Measurements from ENCODE around the gene CANX.

CANX gene

DNA sequence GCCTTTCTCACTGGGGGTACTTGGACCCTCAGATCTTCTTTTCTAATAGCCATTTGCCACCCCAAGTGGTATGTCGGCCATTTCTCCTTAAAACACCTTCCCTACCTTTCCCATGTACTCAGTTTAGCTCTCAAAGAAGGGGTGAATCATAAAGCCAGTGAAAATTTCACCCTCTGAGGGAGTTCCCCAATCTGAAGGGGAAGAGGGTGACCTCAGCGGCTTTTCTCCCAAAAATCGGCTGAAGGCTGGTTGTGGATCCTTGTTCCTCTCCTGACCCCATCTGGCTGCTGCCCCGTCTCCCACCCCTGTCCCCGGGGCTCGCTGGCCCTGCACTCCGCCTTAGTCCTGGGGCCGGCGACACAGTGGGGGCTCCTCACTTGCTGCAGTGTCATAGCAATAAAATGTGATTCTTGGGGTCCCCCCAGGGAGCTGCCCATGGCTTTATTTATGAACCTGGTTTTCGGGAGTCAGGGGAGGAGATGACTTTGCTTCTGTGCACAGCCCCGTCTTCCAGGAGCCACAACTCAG, 77.7 kb downstream of the CANX start:
- Histone ChIP-seq H3K36me3 (replicated peaks) (peaks cover 52% of the 10 kb centered on the region), H3K4me3 (ENCODE audit: low read depth, low read length) (no peak overlapping the region), H3K27ac (no peak overlapping the region), H3K27me3 (replicated peaks) (no peaks in the 10 kb centered on the region)
- in situ Hi-C loops (cut with HindIII; ENCODE audit: low pct_ligation_motif_present, low sequenced_read_pairs): no loop called here
- no peak for DNase-seq
- TF ChIP-seq, protein P1, sequence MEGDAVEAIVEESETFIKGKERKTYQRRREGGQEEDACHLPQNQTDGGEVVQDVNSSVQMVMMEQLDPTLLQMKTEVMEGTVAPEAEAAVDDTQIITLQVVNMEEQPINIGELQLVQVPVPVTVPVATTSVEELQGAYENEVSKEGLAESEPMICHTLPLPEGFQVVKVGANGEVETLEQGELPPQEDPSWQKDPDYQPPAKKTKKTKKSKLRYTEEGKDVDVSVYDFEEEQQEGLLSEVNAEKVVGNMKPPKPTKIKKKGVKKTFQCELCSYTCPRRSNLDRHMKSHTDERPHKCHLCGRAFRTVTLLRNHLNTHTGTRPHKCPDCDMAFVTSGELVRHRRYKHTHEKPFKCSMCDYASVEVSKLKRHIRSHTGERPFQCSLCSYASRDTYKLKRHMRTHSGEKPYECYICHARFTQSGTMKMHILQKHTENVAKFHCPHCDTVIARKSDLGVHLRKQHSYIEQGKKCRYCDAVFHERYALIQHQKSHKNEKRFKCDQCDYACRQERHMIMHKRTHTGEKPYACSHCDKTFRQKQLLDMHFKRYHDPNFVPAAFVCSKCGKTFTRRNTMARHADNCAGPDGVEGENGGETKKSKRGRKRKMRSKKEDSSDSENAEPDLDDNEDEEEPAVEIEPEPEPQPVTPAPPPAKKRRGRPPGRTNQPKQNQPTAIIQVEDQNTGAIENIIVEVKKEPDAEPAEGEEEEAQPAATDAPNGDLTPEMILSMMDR (IDR thresholded peaks at IDR 0.05; ENCODE audit: low read depth, low read length, missing control alignments): no peak

DNA sequence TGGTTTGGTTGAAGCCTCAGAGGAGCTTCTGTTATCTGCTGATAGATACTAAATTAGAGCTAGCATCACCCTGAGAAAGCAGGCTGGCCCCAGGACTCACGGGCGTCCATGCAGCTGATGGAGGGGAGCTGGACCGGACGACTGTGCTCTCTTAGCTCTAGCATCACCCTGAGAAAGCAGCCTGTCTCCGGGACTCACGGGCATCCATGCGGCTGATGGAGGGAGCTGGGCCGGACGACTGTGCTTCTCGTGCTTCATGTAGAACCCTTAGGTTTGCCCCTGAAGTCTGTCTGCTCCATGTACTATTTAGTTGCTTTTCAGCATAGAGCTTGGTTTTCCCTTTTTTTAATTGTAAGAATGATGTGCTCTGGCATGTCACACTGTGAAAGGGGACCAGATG, 78.7 kb downstream of the CANX start:
- in situ Hi-C loops (cut with HindIII; ENCODE audit: low pct_ligation_motif_present, low sequenced_read_pairs): no loop called here
- H3K4me3 ChIP-seq (ENCODE audit: low read depth, low read length): no peak overlapping the region
- no peak overlapping the region for H3K27ac ChIP-seq
- TF ChIP-seq, protein P1 (IDR thresholded peaks at IDR 0.05; ENCODE audit: low read depth, low read length, missing control alignments): no peak
- peaks cover 42% of the 10 kb centered on the region for H3K36me3 ChIP-seq (replicated peaks)
- H3K27me3 ChIP-seq (replicated peaks): no peaks in the 10 kb centered on the region
- DNase-seq: no peak

DNA sequence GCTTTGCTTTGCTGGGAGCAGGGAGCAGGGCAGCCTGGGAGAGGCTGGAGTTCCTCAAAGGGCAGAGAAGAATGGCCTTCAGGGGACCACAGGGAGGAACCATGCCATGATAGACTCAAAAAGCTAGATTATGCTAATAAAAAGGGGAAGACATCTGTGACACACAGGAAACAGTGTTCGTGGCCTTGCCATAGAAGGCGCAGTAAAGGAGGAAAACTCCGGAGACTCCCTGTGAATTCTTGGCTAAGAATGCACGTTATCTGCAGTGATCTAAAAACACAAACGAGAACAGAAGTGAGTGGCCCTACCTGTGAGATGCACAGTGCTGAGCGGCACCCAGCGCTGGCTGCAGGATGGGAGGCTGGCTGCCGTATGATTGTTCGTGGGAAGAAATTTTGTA, 79.1 kb downstream of the CANX start:
- Histone ChIP-seq H3K27me3 (replicated peaks) (no peaks in the 10 kb centered on the region), H3K36me3 (replicated peaks) (peaks cover 37% of the 10 kb centered on the region), H3K4me3 (ENCODE audit: low read depth, low read length) (no peak overlapping the region), H3K27ac (no peak overlapping the region)
- DNase-seq: no peak
- TF ChIP-seq, protein P1 (IDR thresholded peaks at IDR 0.05; ENCODE audit: low read depth, low read length, missing control alignments): no peak
- in situ Hi-C loops (cut with HindIII; ENCODE audit: low pct_ligation_motif_present, low sequenced_read_pairs): no loop called here

DNA sequence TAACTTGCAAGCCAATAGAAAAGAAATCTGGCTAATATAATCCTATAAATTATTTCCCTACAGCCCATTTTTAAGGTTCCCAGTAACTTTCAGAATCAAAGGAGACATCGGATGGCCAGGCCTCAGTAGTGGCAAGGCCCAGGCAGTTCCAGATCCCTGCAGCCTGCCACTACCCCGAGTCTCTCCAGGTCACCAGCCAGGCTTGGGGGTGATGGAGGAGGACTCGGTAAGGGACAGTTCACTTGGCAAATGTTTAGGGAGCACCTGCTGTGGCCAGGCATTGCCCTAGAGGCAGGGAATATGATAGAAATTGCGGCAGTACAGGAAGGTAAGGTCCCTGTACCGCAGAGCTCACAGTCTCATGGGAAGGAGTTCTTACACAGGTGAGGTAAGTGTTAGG, 79.8 kb downstream of the CANX start:
- H3K27me3 ChIP-seq (replicated peaks): no peaks in the 10 kb centered on the region
- in situ Hi-C loops (cut with HindIII; ENCODE audit: low pct_ligation_motif_present, low sequenced_read_pairs): no loop called here
- H3K4me3 ChIP-seq (ENCODE audit: low read depth, low read length): no peak overlapping the region
- DNase-seq: no peak
- peaks cover 30% of the 10 kb centered on the region for H3K36me3 ChIP-seq (replicated peaks)
- no peak overlapping the region for H3K27ac ChIP-seq
- TF ChIP-seq, protein P1 (IDR thresholded peaks at IDR 0.05; ENCODE audit: low read depth, low read length, missing control alignments): no peak

DNA sequence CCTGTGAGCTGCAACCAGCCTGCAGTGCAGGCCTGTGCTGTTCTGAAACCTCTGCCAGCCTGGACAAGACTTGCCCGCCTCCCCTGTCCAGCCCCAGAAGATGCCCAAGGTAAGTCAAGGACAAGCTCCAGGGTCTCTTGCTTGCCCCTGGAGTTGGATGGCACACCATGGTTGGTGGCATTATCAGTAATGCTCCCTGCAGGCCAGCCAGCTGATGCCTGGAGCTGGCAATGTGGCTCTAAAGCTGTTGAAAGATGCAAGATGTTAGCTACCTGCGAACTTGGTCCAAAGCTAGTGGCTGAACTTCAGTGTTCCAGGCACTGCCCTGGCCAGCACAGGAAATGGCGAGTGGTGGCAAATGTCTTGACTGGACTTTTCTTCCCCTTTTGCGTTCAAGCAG, 81.1 kb downstream of the CANX start:
- H3K4me3 ChIP-seq (ENCODE audit: low read depth, low read length): no peak overlapping the region
- peaks cover 18% of the 10 kb centered on the region for H3K36me3 ChIP-seq (replicated peaks)
- in situ Hi-C loops (cut with HindIII; ENCODE audit: low pct_ligation_motif_present, low sequenced_read_pairs): no loop called here
- no peak overlapping the region for H3K27ac ChIP-seq
- H3K27me3 ChIP-seq (replicated peaks): no peaks in the 10 kb centered on the region
- TF ChIP-seq, protein P1 (IDR thresholded peaks at IDR 0.05; ENCODE audit: low read depth, low read length, missing control alignments): no peak
- no peak for DNase-seq

DNA sequence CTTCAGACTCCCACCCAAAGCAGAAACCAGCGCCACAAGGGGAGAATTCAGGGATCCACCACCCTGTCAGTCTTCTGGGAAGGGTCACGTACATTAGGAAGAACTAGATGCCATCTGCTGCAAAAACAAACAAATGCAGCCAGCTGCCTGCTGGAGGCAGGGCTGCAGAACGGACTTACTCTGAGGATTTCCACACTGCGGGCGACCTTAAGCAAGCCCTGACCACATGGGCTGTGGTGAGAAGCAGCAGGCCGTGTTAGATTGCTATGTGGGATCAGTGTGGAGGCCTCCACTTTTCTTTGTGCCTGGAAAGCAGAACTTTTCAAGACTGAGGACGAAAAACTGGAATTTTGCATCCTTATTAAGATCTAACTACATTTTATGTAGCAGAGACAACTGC, 81.6 kb downstream of the CANX start:
- H3K36me3 ChIP-seq (replicated peaks): peaks cover 16% of the 10 kb centered on the region
- H3K27me3 ChIP-seq (replicated peaks): no peaks in the 10 kb centered on the region
- TF ChIP-seq, protein P1 (IDR thresholded peaks at IDR 0.05; ENCODE audit: low read depth, low read length, missing control alignments): no peak
- in situ Hi-C loops (cut with HindIII; ENCODE audit: low pct_ligation_motif_present, low sequenced_read_pairs): no loop called here
- DNase-seq: no peak
- H3K4me3 ChIP-seq (ENCODE audit: low read depth, low read length): no peak overlapping the region
- H3K27ac ChIP-seq: no peak overlapping the region
